HFFc6 (cell line): ENCODE results near the gene POLR1H. TPM values are rescaled to one million over a fixed set of nuclear protein-coding genes. Genes with fewer than 3 reads are reported as not detected.

ENCODE experiments used
- DNase-seq: peaks from one replicate; pipeline ENCODE4 v3.0.0-alpha.2; 2018
- H3K27ac Mint-ChIP-seq: 2 replicates; pipeline ENCODE4 v1.8.0; 2020; ENCODE audit warnings: mild to moderate bottlenecking, mixed read lengths
- H3K27me3 Mint-ChIP-seq: 2 replicates; pipeline ENCODE4 v1.8.0; 2021; ENCODE audit warnings: mild to moderate bottlenecking, moderate library complexity, mixed read lengths; ENCODE audit not compliant: insufficient read depth
- H3K36me3 Mint-ChIP-seq: 2 replicates; pipeline ENCODE4 v1.8.0; 2021; ENCODE audit warnings: low read depth, mixed read lengths
- H3K4me1 Mint-ChIP-seq: 2 replicates; pipeline ENCODE4 v1.8.0; 2020; ENCODE audit warnings: low read depth, mixed read lengths
- H3K4me3 Mint-ChIP-seq: 2 replicates; pipeline ENCODE4 v1.8.0; 2020; ENCODE audit warnings: mild to moderate bottlenecking, moderate library complexity, mixed read lengths
- H3K9me3 Mint-ChIP-seq: 2 replicates; pipeline ENCODE4 v1.8.0; 2020; ENCODE audit warnings: mild to moderate bottlenecking, mixed read lengths
- total RNA-seq, 6 experiments: library from RNA; stranded (reverse); fragmentation: NEBNext Ultra II Directional; extraction: Animal tissue kit (Norgen Biotek cat#: 25700); gene quantifications; 2 replicates in 1 of 6; 3 replicates in 5 of 6; pipeline ENCODE4 v1.2.3, GENCODE V29; 2021
- TF ChIP-seq, protein P1 (sequence below): fragments of 200-600 bp; sonication (generic); IDR thresholded peaks from 2 replicates; pipeline ENCODE4 v1.5.0; 2021; ENCODE audit warnings: antibody characterized with exemption, mild to moderate bottlenecking

Gene POLR1H
- total RNA-seq, 6 experiments from 2014 or later: 18.6 to 28.3 (median 23.9) TPM

DNA sequence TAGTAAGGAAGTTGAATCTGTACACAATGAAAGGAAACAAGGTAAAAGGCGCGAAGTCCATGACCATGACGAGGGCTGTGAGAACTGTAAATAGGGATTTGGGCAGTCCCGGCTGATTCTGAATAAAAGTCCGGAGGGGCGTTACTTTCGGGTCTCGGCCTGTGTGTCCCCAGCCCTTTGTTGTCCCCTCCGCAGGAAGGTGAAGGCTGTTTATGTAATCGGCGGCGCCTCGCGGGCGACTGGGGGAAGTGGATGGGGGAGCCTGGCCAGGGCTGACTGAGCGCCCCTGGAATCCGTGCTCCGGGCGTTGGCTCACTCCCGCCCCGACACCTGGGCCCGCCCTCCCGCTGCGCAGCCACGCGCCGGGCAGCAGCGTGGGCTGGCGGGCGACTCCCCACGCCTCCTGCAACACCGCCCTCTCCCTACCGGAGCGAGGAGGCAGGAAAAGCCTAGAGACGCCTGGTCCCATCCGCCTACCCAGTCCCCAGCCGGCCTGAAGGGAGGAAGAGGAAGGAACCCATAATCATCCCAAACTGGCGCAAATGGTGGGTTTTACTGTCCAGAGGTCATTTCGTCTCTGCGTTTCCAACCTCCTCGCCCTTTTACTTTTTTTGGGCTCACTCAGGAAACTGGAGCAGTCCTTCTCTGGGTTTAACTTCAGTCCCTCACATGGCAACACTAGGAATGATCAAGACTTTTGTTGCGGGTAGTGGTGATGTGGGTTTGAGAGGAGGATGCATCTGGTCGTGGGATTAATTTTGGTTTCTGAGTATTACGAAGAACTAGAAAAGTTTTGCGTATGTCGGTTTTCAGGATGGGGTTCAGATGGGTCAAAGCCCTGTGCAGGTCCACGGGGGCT is 39.7 kb downstream of the POLR1H start:
- H3K27me3 Mint-ChIP-seq: peaks cover 33% of the 10 kb centered on the region
- peak overlapping the region; percentile 90 for H3K4me3 Mint-ChIP-seq
- H3K27ac Mint-ChIP-seq: no peak overlapping the region; the same call in 1 of the 2 replicates
- TF ChIP-seq, protein P1, sequence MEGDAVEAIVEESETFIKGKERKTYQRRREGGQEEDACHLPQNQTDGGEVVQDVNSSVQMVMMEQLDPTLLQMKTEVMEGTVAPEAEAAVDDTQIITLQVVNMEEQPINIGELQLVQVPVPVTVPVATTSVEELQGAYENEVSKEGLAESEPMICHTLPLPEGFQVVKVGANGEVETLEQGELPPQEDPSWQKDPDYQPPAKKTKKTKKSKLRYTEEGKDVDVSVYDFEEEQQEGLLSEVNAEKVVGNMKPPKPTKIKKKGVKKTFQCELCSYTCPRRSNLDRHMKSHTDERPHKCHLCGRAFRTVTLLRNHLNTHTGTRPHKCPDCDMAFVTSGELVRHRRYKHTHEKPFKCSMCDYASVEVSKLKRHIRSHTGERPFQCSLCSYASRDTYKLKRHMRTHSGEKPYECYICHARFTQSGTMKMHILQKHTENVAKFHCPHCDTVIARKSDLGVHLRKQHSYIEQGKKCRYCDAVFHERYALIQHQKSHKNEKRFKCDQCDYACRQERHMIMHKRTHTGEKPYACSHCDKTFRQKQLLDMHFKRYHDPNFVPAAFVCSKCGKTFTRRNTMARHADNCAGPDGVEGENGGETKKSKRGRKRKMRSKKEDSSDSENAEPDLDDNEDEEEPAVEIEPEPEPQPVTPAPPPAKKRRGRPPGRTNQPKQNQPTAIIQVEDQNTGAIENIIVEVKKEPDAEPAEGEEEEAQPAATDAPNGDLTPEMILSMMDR: peak; percentile 16; the same call in 1 of the 2 replicates
- DNase-seq: no peak
- H3K4me1 Mint-ChIP-seq: peaks cover 40% of the 10 kb centered on the region
- H3K9me3 Mint-ChIP-seq: no peaks in the 10 kb centered on the region
- H3K36me3 Mint-ChIP-seq: no peaks in the 10 kb centered on the region

DNA sequence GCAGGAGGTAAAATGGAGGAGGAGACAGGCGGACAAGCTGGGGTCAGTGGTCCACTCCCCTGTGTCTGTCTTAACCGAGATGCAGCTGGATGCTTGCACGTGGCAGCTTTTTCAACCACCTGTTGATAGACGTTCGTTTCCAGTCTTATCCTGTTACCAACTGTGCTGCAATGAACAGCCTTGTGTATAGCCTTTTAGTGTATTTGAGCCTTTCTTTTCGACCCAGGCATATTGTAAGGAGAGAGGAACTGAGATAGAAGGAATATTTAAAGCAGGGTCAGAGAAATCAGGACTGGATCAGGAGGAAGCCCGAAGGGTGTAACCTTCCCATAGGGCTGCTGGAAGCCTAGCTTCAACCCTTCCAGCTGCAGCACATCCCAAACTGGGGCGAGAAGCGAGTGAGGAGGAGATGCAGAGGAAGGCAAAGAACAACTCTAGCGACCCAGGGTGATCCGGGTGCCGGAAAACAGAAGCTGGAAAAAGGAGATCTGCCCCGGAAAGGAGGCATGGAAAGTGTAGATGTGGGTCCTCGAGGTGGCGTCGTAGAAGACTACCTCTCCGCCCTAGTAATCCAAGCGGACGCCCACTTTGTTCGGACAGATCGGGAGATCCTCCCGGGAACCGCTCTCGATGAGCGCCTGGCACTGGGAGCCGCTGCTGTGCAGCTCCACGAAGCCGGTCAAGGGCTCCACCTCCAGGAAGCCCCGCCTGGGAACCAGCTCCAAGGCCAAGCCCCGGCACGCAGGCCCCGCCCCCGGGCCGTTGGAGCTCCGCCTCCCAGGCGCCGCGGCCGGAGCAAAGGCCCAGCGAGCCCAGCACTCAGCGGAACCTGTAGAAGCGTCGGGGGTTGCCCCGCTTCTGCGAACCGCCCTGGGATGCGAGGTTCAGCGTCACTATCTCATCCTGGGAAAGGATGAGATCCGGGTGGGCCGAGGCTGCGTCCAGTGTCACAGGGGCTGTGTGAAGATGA is 40.7 kb downstream of the POLR1H start:
- peak; percentile 85 for DNase-seq
- Mint-ChIP-seq H3K4me3 (peak overlapping the region; percentile 90), H3K36me3 (no peaks in the 10 kb centered on the region), H3K4me1 (peaks cover 40% of the 10 kb centered on the region), H3K27me3 (peaks cover 30% of the 10 kb centered on the region), H3K27ac (peak overlapping the region; percentile 47), H3K9me3 (no peaks in the 10 kb centered on the region)
- TF ChIP-seq, protein P1: peak; percentile 39; the same call in 1 of the 2 replicates

DNA sequence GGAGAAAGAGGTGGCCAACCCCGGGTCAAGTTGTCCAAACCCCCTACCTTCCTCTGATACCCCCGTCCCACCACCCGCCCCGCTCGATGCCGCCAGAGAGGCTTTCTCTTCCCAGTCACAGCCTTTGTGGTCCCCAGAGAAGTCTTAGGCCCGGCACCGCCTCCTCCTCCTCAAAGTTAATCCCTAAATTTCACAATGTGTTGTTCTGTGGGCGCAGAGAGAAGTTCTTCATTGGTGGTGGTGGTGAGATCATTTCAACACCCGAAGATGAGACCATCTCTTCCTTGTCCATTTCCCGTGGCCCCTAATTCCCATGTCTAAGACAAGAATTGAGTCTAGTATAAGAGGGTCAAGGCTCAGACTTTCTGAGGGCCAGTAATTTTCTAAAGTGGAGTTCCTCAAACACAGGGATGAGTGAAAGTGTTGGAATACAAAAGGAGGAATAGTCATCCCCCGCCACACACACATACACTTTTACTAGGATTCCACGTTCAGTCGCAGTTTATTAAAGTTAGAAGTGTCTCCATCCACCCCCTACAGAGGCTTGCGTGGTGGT is 41.4 kb downstream of the POLR1H start:
- DNase-seq: no peak
- no peaks in the 10 kb centered on the region for H3K36me3 Mint-ChIP-seq
- TF ChIP-seq, protein P1: no peak
- H3K4me3 Mint-ChIP-seq: peak overlapping the region; percentile 90
- H3K27me3 Mint-ChIP-seq: peaks cover 27% of the 10 kb centered on the region
- peaks cover 40% of the 10 kb centered on the region for H3K4me1 Mint-ChIP-seq
- peak overlapping the region; percentile 40 for H3K27ac Mint-ChIP-seq
- H3K9me3 Mint-ChIP-seq: no peaks in the 10 kb centered on the region

DNA sequence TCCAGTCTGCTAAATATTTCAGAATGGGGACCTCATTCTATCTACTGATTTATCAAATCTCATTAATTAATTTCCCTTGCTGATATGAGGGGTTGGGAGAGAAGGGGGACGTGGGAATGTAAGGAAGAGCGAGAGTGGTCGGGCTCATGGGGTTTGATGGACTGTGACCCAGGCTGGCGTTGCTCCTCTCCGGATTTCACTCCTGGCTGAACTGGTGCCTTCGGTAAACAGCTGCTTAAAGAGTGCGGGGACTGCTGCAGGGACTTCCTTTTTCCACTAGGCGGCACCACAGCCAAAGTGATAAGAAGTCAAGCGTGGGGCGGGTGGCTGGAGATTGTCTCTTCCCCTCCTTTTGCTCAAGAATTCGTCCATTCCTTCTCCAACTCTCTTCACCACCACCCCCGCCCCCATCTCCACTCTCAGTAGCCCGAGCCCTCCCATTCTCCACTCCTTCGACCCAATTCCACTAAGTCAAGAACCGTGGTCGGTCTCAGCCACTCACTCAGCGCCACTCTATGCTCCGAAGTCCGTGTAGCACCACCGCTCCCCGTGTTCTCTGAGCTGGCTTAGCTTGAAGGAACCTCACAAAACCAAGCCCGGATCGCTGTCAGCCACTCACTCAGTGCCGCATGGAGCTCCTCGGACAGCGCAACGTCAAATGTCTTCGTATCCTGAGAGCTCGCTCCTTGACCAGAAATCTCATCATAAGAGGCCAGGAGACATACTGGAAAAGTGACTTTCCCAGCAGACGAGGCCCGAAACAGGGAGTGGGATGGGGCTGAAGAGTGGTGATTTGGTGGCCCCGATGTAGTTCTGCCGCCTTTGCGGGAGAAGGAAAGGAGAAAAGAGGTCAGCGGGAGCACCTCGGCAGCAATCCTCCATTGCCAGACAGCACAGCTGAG is 42.2 kb downstream of the POLR1H start:
- DNase-seq: peak; percentile 75
- TF ChIP-seq, protein P1: peak; percentile 93
- H3K9me3 Mint-ChIP-seq: no peaks in the 10 kb centered on the region
- no peaks in the 10 kb centered on the region for H3K36me3 Mint-ChIP-seq
- H3K4me1 Mint-ChIP-seq: peaks cover 40% of the 10 kb centered on the region
- peak overlapping the region; percentile 90 for H3K4me3 Mint-ChIP-seq
- H3K27me3 Mint-ChIP-seq: peaks cover 31% of the 10 kb centered on the region
- H3K27ac Mint-ChIP-seq: peak overlapping the region; percentile 40; the same call in 1 of the 2 replicates
